ENCODE results near the gene COL5A3.

GRCh38 chr19:10018263-10018662 lies 8.0 kb upstream of the COL5A3 start:
- TF ChIP-seq EZH2phosphoT487 (IDR thresholded peaks at IDR 0.05; ENCODE audit: low read length) (no peak), EZH2 (optimal IDR thresholded peaks at IDR 0.05; ENCODE audit: low read depth, low read length) (no peak)
